Ishikawa (cell line): ENCODE measurements around the gene ZNF844.

Experiments used
- CEBPB ChIP-seq: IDR thresholded peaks from 2 replicates; pipeline ENCODE4 v1.6.1; 2012
- EGR1 ChIP-seq: IDR thresholded peaks from 2 replicates; pipeline ENCODE4 v1.6.1; 2012
- EP300 ChIP-seq: IDR thresholded peaks from 2 replicates; pipeline ENCODE4 v1.6.1; 2012; ENCODE audit warnings: borderline replicate concordance
- MAX ChIP-seq: IDR thresholded peaks from 2 replicates; pipeline ENCODE4 v1.6.1; 2012
- NFIC ChIP-seq: IDR thresholded peaks from 2 replicates; pipeline ENCODE4 v1.6.1; 2012
- RAD21 ChIP-seq: IDR thresholded peaks from 2 replicates; pipeline ENCODE4 v1.6.1; 2012; ENCODE audit warnings: low read depth
- REST ChIP-seq: IDR thresholded peaks from 2 replicates; pipeline ENCODE4 v1.6.1; 2012; ENCODE audit warnings: low read depth, mild to moderate bottlenecking
- TAF1 ChIP-seq: IDR thresholded peaks from 2 replicates; pipeline ENCODE4 v1.6.1; 2012; ENCODE audit warnings: low read depth, mild to moderate bottlenecking
- TCF12 ChIP-seq: IDR thresholded peaks from 2 replicates; pipeline ENCODE4 v1.6.1; 2012; ENCODE audit warnings: low read depth
- YY1 ChIP-seq: IDR thresholded peaks from 2 replicates; pipeline ENCODE4 v1.6.1; 2012; ENCODE audit warnings: low read depth
- ZBTB7A ChIP-seq: IDR thresholded peaks from 2 replicates; pipeline ENCODE4 v1.6.1; 2012; ENCODE audit warnings: low read depth

- TF ChIP-seq CEBPB, result no peak
- TF ChIP-seq RAD21, result no peak
- TF ChIP-seq TAF1, result no peak
- no peak for TF ChIP-seq EP300
- no peak for TF ChIP-seq ZBTB7A
- no peak for TF ChIP-seq REST
- no peak for TF ChIP-seq EGR1
- TF ChIP-seq YY1, result no peak
- TF ChIP-seq TCF12, result no peak
- TF ChIP-seq MAX, result no peak
- no peak for TF ChIP-seq NFIC
These were observed 46.6 kb downstream of the ZNF844 start for GRCh38 chr19:12111176-12111575.
